LHCN-M2 (cell line): ENCODE measurements around the gene GPR146. TPM values are rescaled to one million over a fixed set of nuclear protein-coding genes. Genes with fewer than 3 reads are reported as not detected.

ENCODE experiments used
- DNase-seq: peaks from one replicate; pipeline ENCODE4 v3.0.0-alpha.2; 2012; ENCODE audit warnings: low read depth
- total RNA-seq: library from RNA; depleted of rRNA; stranded (reverse); fragments of >200 nt; gene quantifications from 2 replicates; pipeline ENCODE4 v1.2.3, GENCODE V29; 2014; rRNA removed

GPR146 gene
- total RNA-seq, 1 experiment from 2014 or later, result 4.6 TPM

DNA sequence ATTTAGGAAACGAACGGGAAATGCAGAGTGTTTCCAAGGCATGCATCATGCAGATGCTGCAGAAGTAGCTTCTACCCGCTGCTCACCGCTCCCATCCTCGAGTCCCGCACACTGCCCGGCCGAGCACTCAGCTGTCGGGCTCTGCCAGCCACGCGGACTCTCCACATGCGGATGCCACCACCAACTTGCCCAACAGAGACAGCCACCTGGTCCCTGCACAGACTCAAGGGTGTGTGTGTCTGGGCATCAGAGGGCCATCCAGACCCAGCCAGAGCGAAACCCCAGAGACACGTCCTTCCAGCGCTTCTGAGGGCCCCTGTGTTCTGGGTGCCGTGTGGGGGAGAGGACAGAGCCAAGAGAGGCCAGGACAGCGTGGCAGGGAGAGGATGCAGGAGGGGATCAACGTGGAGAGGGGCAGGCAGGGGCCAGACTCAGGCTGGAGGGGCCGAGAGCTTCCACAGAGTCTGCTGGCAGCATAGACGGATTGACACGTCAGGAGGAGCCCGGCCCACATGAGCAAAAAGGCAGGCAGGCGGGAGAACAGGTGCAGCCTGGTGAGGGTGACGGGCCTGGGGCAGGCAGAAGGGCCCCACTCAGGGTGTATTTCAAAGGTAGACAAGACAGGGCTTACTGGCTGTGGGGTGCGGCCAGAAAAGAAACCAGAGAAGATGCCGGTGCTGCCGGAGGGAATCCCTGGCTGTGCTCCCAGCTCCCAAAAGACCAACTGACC, 61.9 kb downstream of the GPR146 start:
- DNase-seq, result no peak

DNA sequence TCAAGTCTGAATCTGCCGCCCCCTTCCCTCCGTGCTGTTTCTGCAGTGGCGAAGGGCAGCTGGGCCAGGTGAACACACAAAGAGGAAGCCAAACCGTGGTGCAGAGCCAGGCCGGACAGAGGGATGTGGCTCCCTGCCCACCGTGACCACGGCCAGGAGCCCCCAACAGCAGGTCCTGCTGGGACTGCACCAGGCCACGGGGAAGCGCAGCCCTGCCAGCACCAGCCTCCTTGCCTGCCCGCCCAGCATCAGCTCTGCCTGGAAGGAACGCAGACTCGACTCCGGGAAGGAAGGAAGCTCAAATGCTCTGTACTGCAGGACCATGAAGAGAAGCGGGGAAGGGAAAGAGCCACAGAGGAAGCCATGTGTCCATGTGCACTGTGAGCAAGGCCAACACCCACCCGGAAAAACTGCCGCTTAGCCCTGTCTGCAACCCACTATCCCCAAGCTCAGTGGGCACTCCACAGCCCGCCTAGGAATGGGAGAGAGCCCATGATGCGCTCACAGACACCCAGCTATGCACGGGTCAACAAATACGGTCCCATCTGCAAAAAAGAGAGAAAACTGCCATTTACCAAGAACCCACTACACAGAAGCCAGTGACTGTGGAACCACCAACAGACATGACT, 62.6 kb downstream of the GPR146 start:
- no peak for DNase-seq

DNA sequence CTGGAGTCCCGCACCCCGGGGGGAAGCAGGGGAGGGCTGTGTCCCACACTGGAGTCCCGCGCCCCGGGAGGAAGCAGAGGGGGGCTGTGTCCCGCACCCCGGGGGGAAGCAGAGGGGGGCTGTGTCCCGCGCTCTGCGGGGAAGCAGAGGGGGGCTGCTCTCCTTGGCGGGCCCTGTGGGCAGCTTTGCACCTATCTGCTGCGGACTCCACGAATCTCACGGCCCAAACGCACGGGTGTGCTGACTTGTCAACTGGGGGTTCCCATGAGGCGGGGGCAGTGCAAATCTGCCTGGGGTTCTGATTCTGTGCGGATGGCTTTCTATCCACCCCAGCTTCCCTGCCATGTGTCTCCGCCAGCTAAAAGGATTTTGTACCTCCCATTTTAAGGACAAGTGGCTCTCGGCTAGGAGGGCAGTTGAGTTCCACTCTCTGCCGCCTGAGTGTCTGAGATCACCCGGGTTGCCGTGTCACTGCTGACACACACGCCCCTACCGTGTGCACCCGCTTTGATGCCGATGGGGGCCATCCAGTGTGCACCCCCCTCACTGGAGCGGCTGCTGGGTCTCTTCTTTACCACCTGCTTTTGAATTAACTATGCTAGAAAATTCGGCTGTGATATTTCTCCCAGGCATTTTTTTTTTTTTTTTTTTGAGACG, 64.0 kb downstream of the GPR146 start:
- DNase-seq, result no peak

Other genes with a start within 250 kb of the GPR146 start
- 144 and 166 TPM in 2 replicates for gene SUN1, start 212.1 kb upstream of the GPR146 start, total RNA-seq
- 28.0 and 33.7 TPM in 2 replicates for gene GET4, start 168.0 kb upstream of the GPR146 start, total RNA-seq
- gene ADAP1, start 89.9 kb upstream of the GPR146 start, total RNA-seq, result 0.19 and 0.57 TPM in 2 replicates
- gene COX19, start 69.0 kb upstream of the GPR146 start, total RNA-seq, result 6.5 TPM in 2 replicates
- gene CYP2W1, start 61.4 kb upstream of the GPR146 start, total RNA-seq, result 0.06 TPM in 1 of 2 replicates, not detected in the other
- 0.32 and 0.63 TPM in 2 replicates for gene GPER1, start 43.6 kb downstream of the GPR146 start, total RNA-seq
- 20.5 and 25.3 TPM in 2 replicates for gene ZFAND2A, start 115.7 kb downstream of the GPR146 start, total RNA-seq
- not detected in 2 replicates for gene UNCX, start 188.3 kb downstream of the GPR146 start, total RNA-seq